Measurements from ENCODE around the gene SLC17A2. TPM values are rescaled to one million over a fixed set of nuclear protein-coding genes. Genes with fewer than 3 reads are reported as not detected.

SLC17A2 gene
- total and polyA plus RNA-seq, 2 of the 13 experiments (the other 11 are each of a cell fraction or from before 2014, with no cell fraction given), result 11.2 to 32.4 TPM

GRCh38 chr6:25863360-25863759 is 67.1 kb downstream of the SLC17A2 start (continued):
- TF ChIP-seq ZNF687 (CRISPR knock-in tag; IDR thresholded peaks at IDR 0.05) (no peak), SALL1 (CRISPR knock-in tag; IDR thresholded peaks at IDR 0.05) (peak; percentile 46; the same call in 1 of the 2 replicates), ZNF224 (CRISPR knock-in tag; IDR thresholded peaks at IDR 0.05) (no peak), HNF4A (CRISPR knock-in tag; IDR thresholded peaks at IDR 0.05) (0 out of 2 replicates have a peak, but pooled peaks have one; percentile 16), ZNF670 (CRISPR knock-in tag; IDR thresholded peaks at IDR 0.05; ENCODE audit: borderline replicate concordance) (peak; percentile 51; the same call in 1 of the 2 replicates), MYC (CRISPR knock-in tag; IDR thresholded peaks at IDR 0.05; ENCODE audit: borderline replicate concordance) (no peak), MLLT10 (CRISPR knock-in tag; IDR thresholded peaks at IDR 0.05) (no peak), PHF21A (CRISPR knock-in tag; IDR thresholded peaks at IDR 0.05) (peak; percentile 68), ZSCAN20 (CRISPR knock-in tag; IDR thresholded peaks at IDR 0.05; ENCODE audit: borderline replicate concordance) (no peak), CC2D1A (CRISPR knock-in tag; IDR thresholded peaks at IDR 0.05) (no peak), MEIS1 (CRISPR knock-in tag; IDR thresholded peaks at IDR 0.05; ENCODE audit: borderline replicate concordance) (no peak), ZKSCAN8 (CRISPR knock-in tag; IDR thresholded peaks at IDR 0.05; ENCODE audit: borderline replicate concordance) (no peak), FOXK1 (CRISPR knock-in tag; IDR thresholded peaks at IDR 0.05; ENCODE audit: borderline replicate concordance, low read depth) (0 out of 2 replicates have a peak, but pooled peaks have one; percentile 36), RXRB (CRISPR knock-in tag; IDR thresholded peaks at IDR 0.05; ENCODE audit: borderline replicate concordance) (peak; percentile 50; the same call in 1 of the 2 replicates), RNF2 (conservative IDR thresholded peaks at IDR 0.05; ENCODE audit: low read depth) (no peak), RELA (CRISPR knock-in tag; IDR thresholded peaks at IDR 0.05) (no peak), SOX13 (IDR thresholded peaks at IDR 0.05) (no peak), SOX13 (CRISPR knock-in tag; conservative IDR thresholded peaks at IDR 0.05 in 1 of 2, IDR thresholded peaks at IDR 0.05 in 1 of 2) (peak in 1 of 2 experiments; percentile 39; a peak in 1 of 4 replicates), MEIS2 (CRISPR knock-in tag; IDR thresholded peaks at IDR 0.05) (no peak), HMGXB4 (CRISPR knock-in tag; IDR thresholded peaks at IDR 0.05; ENCODE audit: borderline replicate concordance in 1 of 2, low read depth in 1 of 2) (no peak), ZNF543 (CRISPR knock-in tag; IDR thresholded peaks at IDR 0.05) (no peak), DR1 (CRISPR knock-in tag; IDR thresholded peaks at IDR 0.05) (no peak), ZUFSP (CRISPR knock-in tag; IDR thresholded peaks at IDR 0.05; ENCODE audit: borderline replicate concordance) (no peak), SRSF4 (IDR thresholded peaks at IDR 0.05; ENCODE audit: low read depth, low read length, poor library complexity, severe bottlenecking) (no peak)
